Right lobe of liver (tissue), 4 donors: Measurements from ENCODE around the gene PEDS1.
"Not testable (repeated sequence)": the region's sequence is repeated elsewhere in the genome, so short reads cannot be mapped to it uniquely, and the experiment has no call there.

ENCODE experiments used
- CTCF ChIP-seq, 4 donors: fragments of 200-600 bp in 3 of 4; fragments of 450-650 bp in 1 of 4; IDR thresholded peaks; one replicate each; pipeline versions ENCODE4 v1.5.1 to v1.8.0; 2016 to 2022; ENCODE audit warnings: antibody characterized with exemption in 4 of 4, mild to moderate bottlenecking in 2 of 4
- POLR2A ChIP-seq: fragments of 450-650 bp; IDR thresholded peaks from one replicate; pipeline ENCODE4 v1.6.1; 2017; ENCODE audit warnings: antibody characterized with exemption, mild to moderate bottlenecking
- donor health status: DM: no; HTN: no; CAD: no.
- donor health status: DM: no; HTN: no; CAD: no.
- donor health status: DM: no; HTN: yes; CAD: no.

GRCh38 chr20:50161494-50161893, 8.0 kb upstream of the PEDS1 start:
- not testable (repeated sequence) for TF ChIP-seq CTCF (IDR thresholded peaks at IDR 0.05); POLR2A
